WTC11 (cell line): ENCODE measurements around the gene ATP2A2. TPM values are rescaled to one million over a fixed set of nuclear protein-coding genes. Genes with fewer than 3 reads are reported as not detected.

Experiments used
- ATAC-seq: fragments of 200-7000 bp; cut with Tn5 transposase; 2 replicates; pipeline ENCODE4 v1.10.0; 2021; ENCODE audit warnings: mild to moderate bottlenecking, moderate library complexity
- CTCF ChIA-PET: fragments of 300-600 bp; sonication (Branson Sonifier 250); formaldehyde crosslinking; loops from one replicate; lab custom pipeline; 2021; ENCODE audit warnings: antibody characterized with exemption; lab: Charles Lee
- POLR2A ChIA-PET: fragments of 350-600 bp; sonication (Branson Sonifier 250); formaldehyde crosslinking; loops from one replicate; lab custom pipeline; 2021; ENCODE audit warnings: antibody characterized with exemption; lab: Charles Lee
- DNase-seq: peaks from one replicate; pipeline ENCODE4 v3.0.0; 2021; ENCODE audit warnings: low spot score
- H3K27ac Mint-ChIP-seq: 2 replicates; pipeline ENCODE4 v1.8.0; 2021; ENCODE audit warnings: mixed read lengths
- H3K27me3 Mint-ChIP-seq: 2 replicates; pipeline ENCODE4 v1.8.0; 2021; ENCODE audit warnings: low read depth, mild to moderate bottlenecking, moderate library complexity, mixed read lengths
- H3K36me3 Mint-ChIP-seq: 2 replicates; pipeline ENCODE4 v1.8.0; 2021; ENCODE audit warnings: mixed read lengths
- H3K4me1 Mint-ChIP-seq: 2 replicates; pipeline ENCODE4 v1.8.0; 2022; ENCODE audit warnings: mixed read lengths
- H3K4me3 Mint-ChIP-seq: 2 replicates; pipeline ENCODE4 v1.8.0; 2021; ENCODE audit warnings: mild to moderate bottlenecking, moderate library complexity, mixed read lengths
- H3K9me3 Mint-ChIP-seq: 2 replicates; pipeline ENCODE4 v1.8.0; 2021; ENCODE audit warnings: mixed read lengths
- ARID4B ChIP-seq: sonication (generic); formaldehyde crosslinking; IDR thresholded peaks from 2 replicates; pipeline ENCODE4 v1.8.0; 2023; ENCODE audit warnings: missing genetic modification reagents, mild to moderate bottlenecking, borderline replicate concordance
- CBFB ChIP-seq: sonication (generic); formaldehyde crosslinking; IDR thresholded peaks from 2 replicates; pipeline ENCODE4 v1.8.1; 2022; ENCODE audit warnings: mild to moderate bottlenecking, low read depth, missing genetic modification reagents
- FOXJ3 ChIP-seq: sonication (generic); formaldehyde crosslinking; IDR thresholded peaks from 2 replicates; pipeline ENCODE4 v1.9.0; 2021; ENCODE audit warnings: missing genetic modification reagents, mild to moderate bottlenecking, borderline replicate concordance
- FOXK1 ChIP-seq: sonication (generic); formaldehyde crosslinking; IDR thresholded peaks from 2 replicates; pipeline ENCODE4 v1.8.0; 2022; ENCODE audit warnings: mild to moderate bottlenecking, moderate library complexity, missing genetic modification reagents
- GRHL2 ChIP-seq: fragments of 250-450 bp; sonication (Bioruptor Pico); IDR thresholded peaks from 2 replicates; pipeline ENCODE4 v1.8.0; 2022; ENCODE audit warnings: mild to moderate bottlenecking, moderate library complexity; ENCODE audit not compliant: insufficient replicate concordance, severe bottlenecking
- JUN ChIP-seq: sonication (generic); formaldehyde crosslinking; IDR thresholded peaks from 2 replicates; pipeline ENCODE4 v1.8.0; 2023; ENCODE audit warnings: mild to moderate bottlenecking, missing genetic modification reagents
- SMAD3 ChIP-seq: sonication (generic); formaldehyde crosslinking; IDR thresholded peaks from 2 replicates; pipeline ENCODE4 v1.8.0; 2022; ENCODE audit warnings: missing genetic modification reagents, mild to moderate bottlenecking, borderline replicate concordance
- TEAD1 ChIP-seq: sonication (generic); formaldehyde crosslinking; IDR thresholded peaks from 2 replicates; pipeline ENCODE4 v1.8.0; 2022; ENCODE audit warnings: mild to moderate bottlenecking, missing genetic modification reagents
- ZNF138 ChIP-seq: sonication (generic); formaldehyde crosslinking; conservative IDR thresholded peaks from 2 replicates; pipeline ENCODE4 v1.8.1; 2022; ENCODE audit warnings: mild to moderate bottlenecking, moderate library complexity, missing genetic modification reagents
- ZNF416 ChIP-seq: fragments of 250-450 bp; sonication (Bioruptor Pico); IDR thresholded peaks from 2 replicates; pipeline ENCODE4 v1.9.0; 2021; ENCODE audit warnings: mild to moderate bottlenecking, inconsistent platforms
- ZSCAN18 ChIP-seq: fragments of 250-450 bp; sonication (Bioruptor Pico); IDR thresholded peaks from 2 replicates; pipeline ENCODE4 v2.1.2; 2022; ENCODE audit warnings: mild to moderate bottlenecking, moderate library complexity
- total RNA-seq: library from RNA; stranded (reverse); gene quantifications from 3 replicates; pipeline ENCODE4 v1.2.3, GENCODE V29; 2021
- TF ChIP-seq, protein P1 (sequence below): fragments of 250-450 bp; sonication (Bioruptor Pico); IDR thresholded peaks from 2 replicates; pipeline ENCODE4 v1.9.0; 2021; ENCODE audit warnings: mild to moderate bottlenecking
- TF ChIP-seq, protein P2 (sequence below): sonication (generic); formaldehyde crosslinking; IDR thresholded peaks from 2 replicates; pipeline ENCODE4 v1.8.0; 2022; ENCODE audit warnings: mild to moderate bottlenecking, missing genetic modification reagents
- TF ChIP-seq, protein P3 (sequence below): sonication (generic); formaldehyde crosslinking; IDR thresholded peaks from 2 replicates; pipeline ENCODE4 v1.8.0; 2022; ENCODE audit warnings: mild to moderate bottlenecking, missing genetic modification reagents
- TF ChIP-seq, protein P4 (sequence below): fragments of 250-450 bp; sonication (Bioruptor Pico); IDR thresholded peaks from 2 replicates; pipeline ENCODE4 v1.9.0; 2021; ENCODE audit warnings: moderate library complexity, mild to moderate bottlenecking, inconsistent platforms, borderline replicate concordance

Gene ATP2A2
- total RNA-seq, 1 experiment from 2014 or later: 239 TPM

- Mint-ChIP-seq H3K27ac (no peak overlapping the region), H3K4me3 (no peak overlapping the region), H3K36me3 (peaks cover 31% of the 10 kb centered on the region), H3K27me3 (no peaks in the 10 kb centered on the region), H3K4me1 (no peaks in the 10 kb centered on the region), H3K9me3 (no peaks in the 10 kb centered on the region)
- DNase-seq (no peak), ATAC-seq (no peak)
- ChIA-PET POLR2A (interaction anchor here (0.6 kb wide), 1 partner anchor 27 kb away, joined by 5 read pairs; no protein-coding TSS in a partner anchor), CTCF (no interaction called here)
- TF ChIP-seq SMAD3: no peak
- no peak for TF ChIP-seq CBFB
- TF ChIP-seq TEAD1 (CRISPR knock-in tag): no peak
- TF ChIP-seq, protein P1, sequence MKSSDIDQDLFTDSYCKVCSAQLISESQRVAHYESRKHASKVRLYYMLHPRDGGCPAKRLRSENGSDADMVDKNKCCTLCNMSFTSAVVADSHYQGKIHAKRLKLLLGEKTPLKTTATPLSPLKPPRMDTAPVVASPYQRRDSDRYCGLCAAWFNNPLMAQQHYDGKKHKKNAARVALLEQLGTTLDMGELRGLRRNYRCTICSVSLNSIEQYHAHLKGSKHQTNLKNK: no peak
- no peak for TF ChIP-seq FOXK1 (CRISPR knock-in tag)
- no peak for TF ChIP-seq FOXJ3 (CRISPR knock-in tag)
Observed at GRCh38 chr12:110317911-110318310, 36.9 kb downstream of the ATP2A2 start.

DNA sequence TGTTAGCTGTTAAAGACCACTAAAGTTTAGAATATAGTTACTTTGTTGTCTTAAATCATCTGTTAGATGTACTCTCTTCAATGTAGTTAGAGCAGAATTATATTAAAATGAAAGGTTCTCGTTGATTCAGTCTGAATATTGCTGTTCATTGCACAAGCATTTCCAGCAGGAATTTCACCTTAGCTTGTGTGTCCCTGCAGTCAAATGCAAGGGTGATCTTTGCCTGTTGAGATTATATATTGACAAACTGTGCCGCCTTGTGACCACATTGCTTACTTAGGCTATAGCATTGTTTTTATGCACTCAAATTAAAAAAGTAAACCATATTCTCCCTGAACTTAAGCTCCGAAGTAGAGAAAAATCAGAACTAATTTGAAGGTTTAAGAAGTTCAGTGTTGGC is 39.5 kb downstream of the ATP2A2 start:
- TF ChIP-seq ARID4B (CRISPR knock-in tag): no peak
- TF ChIP-seq ZNF416 (CRISPR knock-in tag): no peak
- no peak for TF ChIP-seq ZNF138 (CRISPR knock-in tag)
- TF ChIP-seq FOXJ3 (CRISPR knock-in tag): no peak
- TF ChIP-seq ZSCAN18: no peak
- TF ChIP-seq GRHL2: no peak
- TF ChIP-seq, protein P2, sequence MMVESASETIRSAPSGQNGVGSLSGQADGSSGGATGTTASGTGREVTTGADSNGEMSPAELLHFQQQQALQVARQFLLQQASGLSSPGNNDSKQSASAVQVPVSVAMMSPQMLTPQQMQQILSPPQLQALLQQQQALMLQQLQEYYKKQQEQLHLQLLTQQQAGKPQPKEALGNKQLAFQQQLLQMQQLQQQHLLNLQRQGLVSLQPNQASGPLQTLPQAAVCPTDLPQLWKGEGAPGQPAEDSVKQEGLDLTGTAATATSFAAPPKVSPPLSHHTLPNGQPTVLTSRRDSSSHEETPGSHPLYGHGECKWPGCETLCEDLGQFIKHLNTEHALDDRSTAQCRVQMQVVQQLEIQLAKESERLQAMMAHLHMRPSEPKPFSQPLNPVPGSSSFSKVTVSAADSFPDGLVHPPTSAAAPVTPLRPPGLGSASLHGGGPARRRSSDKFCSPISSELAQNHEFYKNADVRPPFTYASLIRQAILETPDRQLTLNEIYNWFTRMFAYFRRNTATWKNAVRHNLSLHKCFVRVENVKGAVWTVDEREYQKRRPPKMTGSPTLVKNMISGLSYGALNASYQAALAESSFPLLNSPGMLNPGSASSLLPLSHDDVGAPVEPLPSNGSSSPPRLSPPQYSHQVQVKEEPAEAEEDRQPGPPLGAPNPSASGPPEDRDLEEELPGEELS (CRISPR knock-in tag): no peak
- TF ChIP-seq, protein P3, sequence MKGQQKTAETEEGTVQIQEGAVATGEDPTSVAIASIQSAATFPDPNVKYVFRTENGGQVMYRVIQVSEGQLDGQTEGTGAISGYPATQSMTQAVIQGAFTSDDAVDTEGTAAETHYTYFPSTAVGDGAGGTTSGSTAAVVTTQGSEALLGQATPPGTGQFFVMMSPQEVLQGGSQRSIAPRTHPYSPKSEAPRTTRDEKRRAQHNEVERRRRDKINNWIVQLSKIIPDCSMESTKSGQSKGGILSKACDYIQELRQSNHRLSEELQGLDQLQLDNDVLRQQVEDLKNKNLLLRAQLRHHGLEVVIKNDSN (CRISPR knock-in tag): no peak
- TF ChIP-seq, protein P4, sequence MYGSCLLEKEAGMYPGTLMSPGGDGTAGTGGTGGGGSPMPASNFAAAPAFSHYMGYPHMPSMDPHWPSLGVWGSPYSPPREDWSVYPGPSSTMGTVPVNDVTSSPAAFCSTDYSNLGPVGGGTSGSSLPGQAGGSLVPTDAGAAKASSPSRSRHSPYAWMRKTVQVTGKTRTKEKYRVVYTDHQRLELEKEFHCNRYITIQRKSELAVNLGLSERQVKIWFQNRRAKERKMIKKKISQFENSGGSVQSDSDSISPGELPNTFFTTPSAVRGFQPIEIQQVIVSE: no peak
- no peak for TF ChIP-seq JUN
- CTCF ChIA-PET: interaction anchor here (2.9 kb wide), 1 partner anchor 111 kb away, joined by 11 read pairs; no protein-coding TSS in a partner anchor
- Mint-ChIP-seq H3K4me3 (no peak overlapping the region), H3K27ac (peak overlapping the region; percentile 39), H3K9me3 (no peaks in the 10 kb centered on the region), H3K36me3 (peaks cover 26% of the 10 kb centered on the region), H3K4me1 (no peaks in the 10 kb centered on the region), H3K27me3 (no peaks in the 10 kb centered on the region)
- DNase-seq: no peak
- no peak for ATAC-seq
- POLR2A ChIA-PET: no interaction called here
